ENCODE results near the gene IPPK. TPM values are rescaled to one million over a fixed set of nuclear protein-coding genes. Genes with fewer than 3 reads are reported as not detected.

The IPPK gene
- total and polyA plus RNA-seq, 2 of the 8 experiments (the other 6 are each of a cell fraction or from before 2014, with no cell fraction given): 10.5 to 13.6 TPM

DNA sequence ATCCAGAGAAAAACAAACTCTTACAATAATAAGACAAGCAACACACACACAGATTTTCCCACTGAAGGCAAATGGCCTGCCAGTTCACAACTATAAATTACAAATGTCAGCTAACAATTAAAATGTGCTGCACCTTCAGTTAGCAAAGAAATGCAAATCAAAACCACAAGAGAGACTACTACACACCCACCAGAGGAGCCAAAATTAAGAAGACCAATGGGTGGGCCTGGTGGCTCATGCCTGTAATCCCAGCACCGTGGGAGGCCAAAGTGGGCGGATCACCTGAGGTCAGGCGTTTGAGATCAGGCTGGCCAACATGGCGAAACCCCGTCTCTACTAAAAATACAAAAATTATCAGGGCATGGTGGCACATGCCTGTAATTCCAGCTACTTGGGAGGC, 15.1 kb upstream of the IPPK start (continued):
- no peak for TF ChIP-seq SUZ12 (IDR thresholded peaks at IDR 0.05; ENCODE audit: low read length)

Measured in H1 (cell line).